OCI-LY7 (cell line): ENCODE measurements around the gene STK4. TPM values are rescaled to one million over a fixed set of nuclear protein-coding genes. Genes with fewer than 3 reads are reported as not detected.

Experiments
- BruUV-seq: library from RNA; stranded (reverse); fragments of 400-500 nt; replicated peaks from 2 replicates; lab custom pipeline; 2021; lab: Mats Ljungman, UMichigan
- CTCF ChIA-PET: fragments of 300-600 bp; sonication (Branson Sonifier 250); formaldehyde crosslinking; loops from one replicate; lab custom pipeline; 2022; ENCODE audit warnings: antibody characterized with exemption; ENCODE audit not compliant: unreplicated experiment; lab: Charles Lee
- POLR2A ChIA-PET: fragments of 300-600 bp; sonication (Branson Sonifier 250); formaldehyde crosslinking; loops from one replicate; lab custom pipeline; 2022; ENCODE audit warnings: antibody characterized with exemption; lab: Charles Lee
- DNase-seq: peaks from one replicate; pipeline ENCODE4 v3.0.0-alpha.2; 2015; ENCODE audit warnings: low spot score
- H2AFZ ChIP-seq: fragments of 200-600 bp; sonication (generic), shearing (Covaris generic); 2 replicates; pipeline ENCODE4 v1.6.1; 2014; ENCODE audit warnings: mild to moderate bottlenecking, antibody characterized with exemption, low read length, moderate library complexity
- H3K27ac ChIP-seq: fragments of 200-600 bp; sonication (generic); 2 replicates; pipeline ENCODE4 v1.5.1; 2014; ENCODE audit warnings: mixed run types, low read depth, mild to moderate bottlenecking, moderate library complexity, low read length, inconsistent platforms; ENCODE audit not compliant: poor library complexity, severe bottlenecking
- H3K36me3 ChIP-seq: fragments of 200-600 bp; sonication (generic); 2 replicates; pipeline ENCODE4 v1.6.1; 2014; ENCODE audit warnings: mild to moderate bottlenecking, antibody characterized with exemption, low read length, moderate library complexity, mixed read lengths; ENCODE audit not compliant: insufficient read depth
- H3K4me1 ChIP-seq: fragments of 200-600 bp; sonication (generic); 2 replicates; pipeline ENCODE4 v1.5.1; 2014; ENCODE audit warnings: mild to moderate bottlenecking, low read length; ENCODE audit not compliant: insufficient read depth, poor library complexity, severe bottlenecking
- H3K4me2 ChIP-seq: fragments of 200-600 bp; sonication (generic); 2 replicates; pipeline ENCODE4 v1.6.1; 2014; ENCODE audit warnings: mild to moderate bottlenecking, low read length
- H3K4me3 ChIP-seq: fragments of 200-600 bp; sonication (generic); 2 replicates; pipeline ENCODE4 v1.5.1; 2014; ENCODE audit warnings: mild to moderate bottlenecking, low read depth, low read length; ENCODE audit not compliant: poor library complexity, severe bottlenecking
- H3K79me2 ChIP-seq: fragments of 200-600 bp; sonication (generic); 2 replicates; pipeline ENCODE4 v1.6.1; 2016; ENCODE audit warnings: low read depth, mild to moderate bottlenecking, low read length, moderate library complexity, mixed read lengths; ENCODE audit not compliant: insufficient read depth
- H3K9me2 ChIP-seq: fragments of 200-600 bp; sonication (generic); 2 replicates; pipeline ENCODE4 v1.6.1; 2016; ENCODE audit warnings: mild to moderate bottlenecking, low read length, mixed read lengths; ENCODE audit not compliant: insufficient read depth
- H3K9me3 ChIP-seq: fragments of 200-600 bp; sonication (generic); 2 replicates; pipeline ENCODE4 v1.6.1; 2014; ENCODE audit warnings: mild to moderate bottlenecking, mixed run types, low read length, mixed read lengths
- H4K20me1 ChIP-seq: fragments of 200-600 bp; sonication (generic); 2 replicates; pipeline ENCODE4 v1.6.1; 2014; ENCODE audit warnings: mild to moderate bottlenecking, antibody characterized with exemption, low read length, moderate library complexity, mixed read lengths; ENCODE audit not compliant: insufficient read depth
- CTCF ChIP-seq: fragments of 200-600 bp; sonication (generic); conservative IDR thresholded peaks from 2 replicates; pipeline ENCODE4 v1.5.1; 2014; ENCODE audit warnings: mild to moderate bottlenecking, antibody characterized with exemption, low read length, moderate library complexity, mixed read lengths
- EZH2phosphoT487 ChIP-seq: fragments of 200-600 bp; sonication (generic); IDR thresholded peaks from 2 replicates; pipeline ENCODE4 v1.6.1; 2018; ENCODE audit warnings: low read depth, borderline replicate concordance, mild to moderate bottlenecking, mixed run types, antibody characterized with exemption, low read length, moderate library complexity, mixed read lengths
- intact Hi-C: fragments of 100-400 bp; cut with micrococcal nuclease; formaldehyde crosslinking; loops from one replicate; pipeline ENCODE4 v1.10.0; 2022; ENCODE audit not compliant: unreplicated experiment
- total RNA-seq, 2 experiments: library from RNA; depleted of rRNA in 1 of 2; stranded (reverse); fragments of >200 nt in 1 of 2; shearing (Covaris generic) in 1 of 2; gene quantifications; 2 replicates each; pipeline ENCODE4 v1.2.3, GENCODE V29; 2014 to 2022

STK4 gene
- total RNA-seq, 2 experiments from 2014 or later: 67.9 to 140 TPM

- H3K4me2 ChIP-seq: no peak overlapping the region
- DNase-seq: no peak
- intact Hi-C loops: no loop called here
- no peak overlapping the region for H3K27ac ChIP-seq
- H3K9me3 ChIP-seq: no peaks in the 10 kb centered on the region
- H3K9me2 ChIP-seq: no peaks in the 10 kb centered on the region
- BruUV-seq: no TSS peak
- no peaks in the 10 kb centered on the region for H3K79me2 ChIP-seq
- H4K20me1 ChIP-seq: no peaks in the 10 kb centered on the region
- H2AFZ ChIP-seq: no peak overlapping the region
- POLR2A ChIA-PET: no interaction called here
- H3K4me1 ChIP-seq: no peaks in the 10 kb centered on the region
- H3K36me3 ChIP-seq: peaks cover 50% of the 10 kb centered on the region
- TF ChIP-seq CTCF (no peak), EZH2phosphoT487 (no peak)
- CTCF ChIA-PET: no interaction called here
- no peak overlapping the region for H3K4me3 ChIP-seq
These were observed 44.9 kb upstream of the STK4 start for GRCh38 chr20:44921447-44921846.

GRCh38 chr20:44924541-44924940 lies 41.8 kb upstream of the STK4 start:
- Histone ChIP-seq H4K20me1 (no peaks in the 10 kb centered on the region), H3K4me2 (no peak overlapping the region), H3K4me1 (no peaks in the 10 kb centered on the region), H3K36me3 (peaks cover 36% of the 10 kb centered on the region), H3K4me3 (no peak overlapping the region), H3K9me2 (no peaks in the 10 kb centered on the region), H2AFZ (no peak overlapping the region), H3K9me3 (no peaks in the 10 kb centered on the region), H3K27ac (no peak overlapping the region), H3K79me2 (no peaks in the 10 kb centered on the region)
- CTCF ChIA-PET: no interaction called here
- POLR2A ChIA-PET: interaction anchor here (0.6 kb wide), 1 partner anchor 9 kb away, joined by 3 read pairs; no protein-coding TSS in a partner anchor
- no peak for DNase-seq
- no peak for TF ChIP-seq CTCF
- TF ChIP-seq EZH2phosphoT487: no peak
- intact Hi-C loops: no loop called here
- no TSS peak for BruUV-seq

- intact Hi-C loops: no loop called here
- POLR2A ChIA-PET: no interaction called here
- DNase-seq: no peak
- CTCF ChIA-PET: no interaction called here
- H3K9me3 ChIP-seq: no peaks in the 10 kb centered on the region
- BruUV-seq: no TSS peak
- no peaks in the 10 kb centered on the region for H3K79me2 ChIP-seq
- no peak overlapping the region for H2AFZ ChIP-seq
- no peak overlapping the region for H3K27ac ChIP-seq
- TF ChIP-seq CTCF (no peak), EZH2phosphoT487 (no peak)
- no peaks in the 10 kb centered on the region for H3K9me2 ChIP-seq
- H3K4me2 ChIP-seq: no peak overlapping the region
- no peaks in the 10 kb centered on the region for H3K4me1 ChIP-seq
- H3K4me3 ChIP-seq: no peak overlapping the region
- no peaks in the 10 kb centered on the region for H4K20me1 ChIP-seq
- H3K36me3 ChIP-seq: peaks cover 44% of the 10 kb centered on the region
These were observed 37.7 kb upstream of the STK4 start for GRCh38 chr20:44928595-44928994.
